Measurements from ENCODE around the gene PKP3. TPM values are rescaled to one million over a fixed set of nuclear protein-coding genes. Genes with fewer than 3 reads are reported as not detected.

The PKP3 gene
- total and polyA plus RNA-seq, 3 donors from 2014 or later, result 1.2 to 3.1 (median 1.6) TPM

DNA sequence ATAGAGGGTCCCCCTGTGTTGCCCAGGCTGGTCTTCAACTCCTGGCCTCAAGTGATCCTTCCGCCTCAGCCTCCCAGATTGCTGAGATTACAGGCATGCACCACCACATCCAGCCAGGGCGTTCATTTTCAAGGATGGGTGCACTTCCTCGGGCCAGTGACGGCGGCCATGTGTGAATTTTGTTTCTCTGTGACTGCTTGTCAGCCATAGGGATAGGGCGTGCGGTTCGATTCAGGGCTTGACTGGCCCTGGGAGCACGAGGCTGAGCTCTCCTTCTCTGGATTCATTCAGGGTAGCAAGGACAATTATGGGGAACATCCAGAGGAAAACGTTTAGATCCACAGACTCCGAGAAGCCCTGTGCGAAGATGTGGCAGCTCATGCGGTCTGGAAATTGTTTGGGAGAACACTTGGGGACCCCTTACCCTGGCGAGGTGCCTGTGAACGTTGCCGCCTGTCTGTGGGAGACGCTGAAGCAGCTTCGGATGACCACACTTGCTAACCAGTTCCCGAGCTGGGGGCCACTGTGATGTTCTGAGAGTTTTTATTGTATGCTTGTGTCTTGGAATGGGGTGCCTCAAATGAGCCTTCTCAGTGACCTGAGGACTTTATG lies 59.0 kb downstream of the PKP3 start:
- H3K27me3 ChIP-seq, result no peaks in the 10 kb centered on the region
- WGBS, 2 donors, result 88 to 89% methylated on average over 19 of the region's 19 CpGs
- DNase-seq, result no peak
- no peaks in the 10 kb centered on the region for H3K36me3 ChIP-seq (ENCODE audit: low read depth, missing control alignments)
- no peak overlapping the region for H3K27ac ChIP-seq
- TF ChIP-seq POLR2A (IDR thresholded peaks at IDR 0.05), result no peak
- TF ChIP-seq, protein P1, sequence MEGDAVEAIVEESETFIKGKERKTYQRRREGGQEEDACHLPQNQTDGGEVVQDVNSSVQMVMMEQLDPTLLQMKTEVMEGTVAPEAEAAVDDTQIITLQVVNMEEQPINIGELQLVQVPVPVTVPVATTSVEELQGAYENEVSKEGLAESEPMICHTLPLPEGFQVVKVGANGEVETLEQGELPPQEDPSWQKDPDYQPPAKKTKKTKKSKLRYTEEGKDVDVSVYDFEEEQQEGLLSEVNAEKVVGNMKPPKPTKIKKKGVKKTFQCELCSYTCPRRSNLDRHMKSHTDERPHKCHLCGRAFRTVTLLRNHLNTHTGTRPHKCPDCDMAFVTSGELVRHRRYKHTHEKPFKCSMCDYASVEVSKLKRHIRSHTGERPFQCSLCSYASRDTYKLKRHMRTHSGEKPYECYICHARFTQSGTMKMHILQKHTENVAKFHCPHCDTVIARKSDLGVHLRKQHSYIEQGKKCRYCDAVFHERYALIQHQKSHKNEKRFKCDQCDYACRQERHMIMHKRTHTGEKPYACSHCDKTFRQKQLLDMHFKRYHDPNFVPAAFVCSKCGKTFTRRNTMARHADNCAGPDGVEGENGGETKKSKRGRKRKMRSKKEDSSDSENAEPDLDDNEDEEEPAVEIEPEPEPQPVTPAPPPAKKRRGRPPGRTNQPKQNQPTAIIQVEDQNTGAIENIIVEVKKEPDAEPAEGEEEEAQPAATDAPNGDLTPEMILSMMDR (IDR thresholded peaks at IDR 0.05), result no peak
- peaks cover 16% of the 10 kb centered on the region for H3K4me1 ChIP-seq
- intact Hi-C loops (cut with DNase I; ENCODE audit: low total_unique reads), result no loop called here
- H3K4me3 ChIP-seq, result no peak overlapping the region
- H3K9me3 ChIP-seq, result no peaks in the 10 kb centered on the region

DNA sequence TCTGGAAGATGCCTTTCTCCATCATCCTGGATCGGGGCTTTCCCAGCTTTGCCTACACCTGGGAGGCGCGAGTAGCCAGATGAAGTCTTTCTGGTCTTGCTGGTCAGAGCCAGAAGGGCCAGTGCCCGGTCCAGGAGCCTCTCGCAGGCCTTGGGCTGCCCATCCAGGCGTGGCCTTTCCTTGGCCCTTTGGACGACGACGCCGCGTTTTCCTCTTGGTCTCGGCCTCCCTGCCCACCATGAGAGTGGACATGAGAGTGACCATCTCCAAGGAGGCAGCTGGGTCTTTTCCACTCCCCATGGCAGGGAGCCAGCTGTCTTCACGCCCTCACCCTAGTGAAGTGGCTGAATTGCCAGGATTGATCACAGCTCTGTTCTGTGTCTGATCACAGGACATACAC lies 59.6 kb downstream of the PKP3 start:
- peaks cover 13% of the 10 kb centered on the region for H3K4me1 ChIP-seq
- H3K27ac ChIP-seq, result no peak overlapping the region
- H3K4me3 ChIP-seq, result no peak overlapping the region
- no peaks in the 10 kb centered on the region for H3K36me3 ChIP-seq (ENCODE audit: low read depth, missing control alignments)
- WGBS, 2 donors, result 95% methylated on average over 13 of the region's 13 CpGs
- H3K9me3 ChIP-seq, result no peaks in the 10 kb centered on the region
- no peaks in the 10 kb centered on the region for H3K27me3 ChIP-seq
- no peak for DNase-seq
- intact Hi-C loops (cut with DNase I; ENCODE audit: low total_unique reads), result no loop called here
- no peak for TF ChIP-seq POLR2A (IDR thresholded peaks at IDR 0.05)
- TF ChIP-seq, protein P1 (IDR thresholded peaks at IDR 0.05), result no peak

- 94 to 95% methylated on average over 9 of the region's 9 CpGs for WGBS, 2 donors
- Histone ChIP-seq H3K27me3 (no peaks in the 10 kb centered on the region), H3K4me3 (no peak overlapping the region), H3K27ac (no peak overlapping the region), H3K9me3 (no peaks in the 10 kb centered on the region), H3K36me3 (ENCODE audit: low read depth, missing control alignments) (no peaks in the 10 kb centered on the region), H3K4me1 (peaks cover 8% of the 10 kb centered on the region)
- intact Hi-C loops (cut with DNase I; ENCODE audit: low total_unique reads), result no loop called here
- no peak for DNase-seq
- TF ChIP-seq, protein P1 (IDR thresholded peaks at IDR 0.05), result no peak
- TF ChIP-seq POLR2A (IDR thresholded peaks at IDR 0.05), result no peak
These were observed 60.0 kb downstream of the PKP3 start for GRCh38 chr11:454043-454442.

Small RNA genes lying within 50 kb of the gene (small RNA-seq; reads per million reads assigned to genes)
- 0 to 0.09 reads per million in 2 donors for gene RN7SL838P

Other genes starting within 250 kb of the PKP3 start
- not detected for gene SCGB1C1, start 201.1 kb upstream of the PKP3 start, total RNA-seq
- not detected for gene SCGB1C1, start 201.1 kb upstream of the PKP3 start, polyA plus RNA-seq (ENCODE audit: insufficient read depth, low read depth, low replicate concordance)
- gene BET1L, start 186.8 kb upstream of the PKP3 start, total RNA-seq, result 10 to 100 TPM; 43.7 to 47.5 TPM
- 79.9 TPM for gene BET1L, start 186.8 kb upstream of the PKP3 start, polyA plus RNA-seq (ENCODE audit: insufficient read depth, low read depth, low replicate concordance)
- 100 to 1,000 TPM; 104 to 108 TPM for gene RIC8A, start 186.5 kb upstream of the PKP3 start, total RNA-seq
- 132 TPM for gene RIC8A, start 186.5 kb upstream of the PKP3 start, polyA plus RNA-seq (ENCODE audit: insufficient read depth, low read depth, low replicate concordance)
- 10 to 100 TPM; 31.7 to 43.6 TPM for gene SIRT3, start 157.9 kb upstream of the PKP3 start, total RNA-seq
- 57.0 TPM for gene SIRT3, start 157.9 kb upstream of the PKP3 start, polyA plus RNA-seq (ENCODE audit: insufficient read depth, low read depth, low replicate concordance)
- 100 to 1,000 TPM; 128 to 180 TPM for gene PSMD13, start 157.2 kb upstream of the PKP3 start, total RNA-seq
- 133 TPM for gene PSMD13, start 157.2 kb upstream of the PKP3 start, polyA plus RNA-seq (ENCODE audit: insufficient read depth, low read depth, low replicate concordance)
- 1 to 10 TPM in 1 of 2 donors, under 1 TPM in 1; 0.31 to 2.4 TPM for gene NLRP6, start 115.8 kb upstream of the PKP3 start, total RNA-seq
- gene NLRP6, start 115.8 kb upstream of the PKP3 start, polyA plus RNA-seq (ENCODE audit: insufficient read depth, low read depth, low replicate concordance), result 0.26 TPM
- gene PGGHG, start 105.1 kb upstream of the PKP3 start, total RNA-seq, result 10 to 100 TPM; 26.5 to 32.5 TPM
- gene PGGHG, start 105.1 kb upstream of the PKP3 start, polyA plus RNA-seq (ENCODE audit: insufficient read depth, low read depth, low replicate concordance), result 8.2 TPM
- gene IFITM5, start 94.7 kb upstream of the PKP3 start, total RNA-seq, result not detected
- gene IFITM5, start 94.7 kb upstream of the PKP3 start, polyA plus RNA-seq (ENCODE audit: insufficient read depth, low read depth, low replicate concordance), result not detected
- gene IFITM2, start 86.4 kb upstream of the PKP3 start, total RNA-seq, result 100 to 1,000 TPM; 119 to 169 TPM
- gene IFITM2, start 86.4 kb upstream of the PKP3 start, polyA plus RNA-seq (ENCODE audit: insufficient read depth, low read depth, low replicate concordance), result 283 TPM
- 10 to 100 TPM; 63.1 to 93.3 TPM for gene IFITM1, start 80.2 kb upstream of the PKP3 start, total RNA-seq
- gene IFITM1, start 80.2 kb upstream of the PKP3 start, polyA plus RNA-seq (ENCODE audit: insufficient read depth, low read depth, low replicate concordance), result 146 TPM
- gene IFITM3, start 73.3 kb upstream of the PKP3 start, total RNA-seq, result 100 to 1,000 TPM; 256 to 459 TPM
- 717 TPM for gene IFITM3, start 73.3 kb upstream of the PKP3 start, polyA plus RNA-seq (ENCODE audit: insufficient read depth, low read depth, low replicate concordance)
- gene B4GALNT4, start 24.7 kb upstream of the PKP3 start, total RNA-seq, result 10 to 100 TPM in 1 of 2 donors, 1 to 10 TPM in 1; 7.2 to 10.1 TPM
- 4.3 TPM for gene B4GALNT4, start 24.7 kb upstream of the PKP3 start, polyA plus RNA-seq (ENCODE audit: insufficient read depth, low read depth, low replicate concordance)
- gene SIGIRR, start 20.8 kb downstream of the PKP3 start, total RNA-seq, result 10 to 100 TPM; 39.3 to 43.8 TPM
- gene SIGIRR, start 20.8 kb downstream of the PKP3 start, polyA plus RNA-seq (ENCODE audit: insufficient read depth, low read depth, low replicate concordance), result 35.5 TPM
- 1 to 10 TPM; 1.9 to 2.9 TPM for gene ANO9, start 47.8 kb downstream of the PKP3 start, total RNA-seq
- gene ANO9, start 47.8 kb downstream of the PKP3 start, polyA plus RNA-seq (ENCODE audit: insufficient read depth, low read depth, low replicate concordance), result 1.6 TPM
- 100 to 1,000 TPM; 107 to 160 TPM for gene PTDSS2, start 56.1 kb downstream of the PKP3 start, total RNA-seq
- gene PTDSS2, start 56.1 kb downstream of the PKP3 start, polyA plus RNA-seq (ENCODE audit: insufficient read depth, low read depth, low replicate concordance), result 116 TPM
- gene RNH1, start 113.0 kb downstream of the PKP3 start, total RNA-seq, result 100 to 1,000 TPM; 210 to 264 TPM
- gene RNH1, start 113.0 kb downstream of the PKP3 start, polyA plus RNA-seq (ENCODE audit: insufficient read depth, low read depth, low replicate concordance), result 211 TPM
- gene HRAS, start 141.4 kb downstream of the PKP3 start, total RNA-seq, result 10 to 100 TPM; 35.1 to 49.7 TPM
- 31.4 TPM for gene HRAS, start 141.4 kb downstream of the PKP3 start, polyA plus RNA-seq (ENCODE audit: insufficient read depth, low read depth, low replicate concordance)
- gene LRRC56, start 143.3 kb downstream of the PKP3 start, total RNA-seq, result 10 to 100 TPM; 11.6 to 22.2 TPM
- gene LRRC56, start 143.3 kb downstream of the PKP3 start, polyA plus RNA-seq (ENCODE audit: insufficient read depth, low read depth, low replicate concordance), result 23.5 TPM
- gene LMNTD2, start 166.5 kb downstream of the PKP3 start, total RNA-seq, result 10 to 100 TPM; 29.2 to 59.9 TPM
- gene LMNTD2, start 166.5 kb downstream of the PKP3 start, polyA plus RNA-seq (ENCODE audit: insufficient read depth, low read depth, low replicate concordance), result 26.1 TPM
- 10 to 100 TPM; 22.0 to 35.7 TPM for gene RASSF7, start 166.8 kb downstream of the PKP3 start, total RNA-seq
- 13.2 TPM for gene RASSF7, start 166.8 kb downstream of the PKP3 start, polyA plus RNA-seq (ENCODE audit: insufficient read depth, low read depth, low replicate concordance)
- 10 to 100 TPM; 62.9 to 74.4 TPM for gene PHRF1, start 182.3 kb downstream of the PKP3 start, total RNA-seq
- 30.2 TPM for gene PHRF1, start 182.3 kb downstream of the PKP3 start, polyA plus RNA-seq (ENCODE audit: insufficient read depth, low read depth, low replicate concordance)
- gene IRF7, start 221.7 kb downstream of the PKP3 start, total RNA-seq, result 10 to 100 TPM; 13.0 to 30.1 TPM
- gene IRF7, start 221.7 kb downstream of the PKP3 start, polyA plus RNA-seq (ENCODE audit: insufficient read depth, low read depth, low replicate concordance), result 9.9 TPM
- under 1 TPM; 0.12 to 0.63 TPM for gene CDHR5, start 230.7 kb downstream of the PKP3 start, total RNA-seq
- gene CDHR5, start 230.7 kb downstream of the PKP3 start, polyA plus RNA-seq (ENCODE audit: insufficient read depth, low read depth, low replicate concordance), result 2.3 TPM
- gene SCT, start 233.0 kb downstream of the PKP3 start, total RNA-seq, result 1 to 10 TPM; 3.4 to 9.3 TPM
- gene SCT, start 233.0 kb downstream of the PKP3 start, polyA plus RNA-seq (ENCODE audit: insufficient read depth, low read depth, low replicate concordance), result 1.5 TPM
- 1 to 10 TPM; 2.0 to 3.3 TPM for gene DRD4, start 243.1 kb downstream of the PKP3 start, total RNA-seq
- gene DRD4, start 243.1 kb downstream of the PKP3 start, polyA plus RNA-seq (ENCODE audit: insufficient read depth, low read depth, low replicate concordance), result 1.5 TPM

Measured in testis (tissue), 3 donors.